ENCODE measurements around the gene ECE2. TPM values are rescaled to one million over a fixed set of nuclear protein-coding genes. Genes with fewer than 3 reads are reported as not detected.

The ECE2 gene
- total and polyA plus RNA-seq, 2 experiments from 2014 or later: not detected

DNA sequence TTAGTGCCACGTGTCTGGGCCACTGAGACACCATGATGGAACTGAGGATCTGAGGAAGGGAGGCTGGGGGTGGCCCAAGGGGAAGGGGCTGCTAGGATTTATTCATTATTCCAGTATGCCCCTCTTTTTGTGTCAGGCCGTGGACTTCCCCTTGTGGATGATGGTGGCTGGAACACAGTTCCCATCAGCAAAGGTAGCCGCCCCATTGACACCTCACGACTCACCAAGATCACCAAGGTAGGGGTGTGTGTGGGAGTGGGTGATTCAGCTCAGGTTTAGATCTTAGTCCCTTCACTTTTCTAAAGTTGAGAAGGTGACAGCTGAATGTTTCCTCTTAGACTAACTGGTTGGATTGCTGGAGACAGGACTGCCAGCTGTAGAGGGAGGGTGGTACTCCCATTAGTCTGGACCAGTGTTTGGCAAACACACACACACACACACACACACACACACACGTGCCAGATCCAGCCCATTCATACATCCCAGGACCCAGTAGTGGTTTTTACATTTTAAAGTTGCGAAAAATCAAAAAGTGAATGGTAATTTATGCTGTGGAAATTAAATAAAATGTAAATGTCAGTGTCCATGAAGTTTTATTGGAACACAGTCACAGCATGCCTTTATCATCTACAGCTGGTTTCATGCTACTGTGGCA lies 50.0 kb downstream of the ECE2 start:
- DNase-seq (ENCODE audit: low read depth in 1 of 2, low spot score in 1 of 2): no peak
- Histone ChIP-seq H3K4me3 (no peak overlapping the region), H3K4me1 (ENCODE audit: low read depth) (no peaks in the 10 kb centered on the region), H3K36me3 (peaks cover 97% of the 10 kb centered on the region), H3K9me3 (ENCODE audit: low read depth) (no peaks in the 10 kb centered on the region), H3K27me3 (no peaks in the 10 kb centered on the region), H3K27ac (no peak overlapping the region)
- TF ChIP-seq, protein P1, sequence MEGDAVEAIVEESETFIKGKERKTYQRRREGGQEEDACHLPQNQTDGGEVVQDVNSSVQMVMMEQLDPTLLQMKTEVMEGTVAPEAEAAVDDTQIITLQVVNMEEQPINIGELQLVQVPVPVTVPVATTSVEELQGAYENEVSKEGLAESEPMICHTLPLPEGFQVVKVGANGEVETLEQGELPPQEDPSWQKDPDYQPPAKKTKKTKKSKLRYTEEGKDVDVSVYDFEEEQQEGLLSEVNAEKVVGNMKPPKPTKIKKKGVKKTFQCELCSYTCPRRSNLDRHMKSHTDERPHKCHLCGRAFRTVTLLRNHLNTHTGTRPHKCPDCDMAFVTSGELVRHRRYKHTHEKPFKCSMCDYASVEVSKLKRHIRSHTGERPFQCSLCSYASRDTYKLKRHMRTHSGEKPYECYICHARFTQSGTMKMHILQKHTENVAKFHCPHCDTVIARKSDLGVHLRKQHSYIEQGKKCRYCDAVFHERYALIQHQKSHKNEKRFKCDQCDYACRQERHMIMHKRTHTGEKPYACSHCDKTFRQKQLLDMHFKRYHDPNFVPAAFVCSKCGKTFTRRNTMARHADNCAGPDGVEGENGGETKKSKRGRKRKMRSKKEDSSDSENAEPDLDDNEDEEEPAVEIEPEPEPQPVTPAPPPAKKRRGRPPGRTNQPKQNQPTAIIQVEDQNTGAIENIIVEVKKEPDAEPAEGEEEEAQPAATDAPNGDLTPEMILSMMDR (IDR thresholded peaks at IDR 0.05; ENCODE audit: low read depth, low read length): no peak

DNA sequence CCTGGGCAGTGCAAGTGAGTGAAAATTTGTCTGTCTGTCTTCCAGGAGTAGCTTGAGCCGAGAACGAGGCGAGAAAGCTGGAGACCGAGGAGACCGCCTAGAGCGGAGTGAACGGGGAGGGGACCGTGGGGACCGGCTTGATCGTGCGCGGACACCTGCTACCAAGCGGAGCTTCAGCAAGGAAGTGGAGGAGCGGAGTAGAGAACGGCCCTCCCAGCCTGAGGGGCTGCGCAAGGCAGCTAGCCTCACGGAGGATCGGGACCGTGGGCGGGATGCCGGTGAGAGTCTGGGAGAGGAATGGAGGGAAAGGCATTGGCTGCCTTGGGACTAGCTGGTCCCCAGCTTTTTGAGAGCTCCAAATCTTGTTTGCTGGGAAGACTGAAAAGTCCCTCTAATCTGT lies 51.3 kb downstream of the ECE2 start:
- TF ChIP-seq, protein P1 (IDR thresholded peaks at IDR 0.05; ENCODE audit: low read depth, low read length): no peak
- Histone ChIP-seq H3K27me3 (no peaks in the 10 kb centered on the region), H3K4me3 (no peak overlapping the region), H3K4me1 (ENCODE audit: low read depth) (no peaks in the 10 kb centered on the region), H3K9me3 (ENCODE audit: low read depth) (no peaks in the 10 kb centered on the region), H3K27ac (no peak overlapping the region), H3K36me3 (peaks cover 96% of the 10 kb centered on the region)
- no peak for DNase-seq (ENCODE audit: low read depth in 1 of 2, low spot score in 1 of 2)

DNA sequence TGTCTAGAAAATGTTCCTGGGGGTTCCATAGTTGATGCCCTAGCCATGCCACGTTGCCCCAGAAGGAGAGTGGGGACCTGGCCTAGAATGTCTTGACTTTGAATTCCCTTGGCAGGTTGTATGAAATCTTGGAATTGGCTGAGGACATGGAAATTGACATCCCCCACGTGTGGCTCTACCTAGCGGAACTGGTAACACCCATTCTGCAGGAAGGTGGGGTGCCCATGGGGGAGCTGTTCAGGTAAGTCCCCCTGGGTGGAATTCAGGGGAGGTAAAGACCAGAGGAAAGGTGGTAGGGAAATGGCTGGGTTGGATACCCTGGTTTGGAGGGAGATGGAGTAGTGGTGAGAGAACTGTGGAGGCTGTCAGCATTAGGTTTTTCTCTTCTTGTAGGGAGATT lies 52.7 kb downstream of the ECE2 start:
- TF ChIP-seq, protein P1 (IDR thresholded peaks at IDR 0.05; ENCODE audit: low read depth, low read length): no peak
- Histone ChIP-seq H3K4me3 (no peak overlapping the region), H3K9me3 (ENCODE audit: low read depth) (no peaks in the 10 kb centered on the region), H3K36me3 (peaks cover 92% of the 10 kb centered on the region), H3K27me3 (no peaks in the 10 kb centered on the region), H3K4me1 (ENCODE audit: low read depth) (no peaks in the 10 kb centered on the region), H3K27ac (no peak overlapping the region)
- DNase-seq (ENCODE audit: low read depth in 1 of 2, low spot score in 1 of 2): no peak

DNA sequence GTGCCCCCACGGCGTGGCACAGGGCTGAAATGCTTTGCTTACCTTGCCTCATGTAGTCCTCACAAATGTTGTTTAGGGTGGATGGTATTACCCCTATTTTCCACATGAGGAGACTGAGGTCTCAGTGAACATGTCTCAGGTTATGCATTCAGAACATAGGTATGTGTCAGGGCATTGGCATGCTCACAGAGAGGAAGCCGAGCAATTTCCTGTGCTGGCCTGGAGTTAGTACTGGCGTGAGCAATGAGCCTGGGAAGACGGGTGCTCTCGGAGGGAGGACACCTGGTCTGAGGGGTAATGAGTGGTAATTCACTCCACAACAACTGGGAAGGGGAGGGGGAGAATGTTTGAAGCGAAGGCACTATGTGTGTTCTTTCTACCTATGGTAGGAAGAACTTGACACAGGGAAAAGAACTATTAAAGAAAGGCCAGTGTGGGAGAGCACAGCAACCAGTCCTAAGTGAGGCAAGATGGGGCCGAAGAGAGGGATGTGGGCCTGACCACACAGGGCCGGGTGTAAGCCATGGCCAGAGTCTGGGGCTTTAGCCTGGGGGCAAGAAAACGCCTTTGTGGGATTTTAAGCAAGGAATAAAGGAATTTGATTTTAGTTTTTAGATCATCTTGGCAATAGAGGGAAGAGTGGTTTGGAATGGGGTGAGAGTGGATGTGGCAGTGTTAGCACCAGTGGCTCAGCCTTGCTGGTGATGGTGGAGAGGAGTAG lies 56.7 kb downstream of the ECE2 start:
- Histone ChIP-seq H3K36me3 (peaks cover 65% of the 10 kb centered on the region), H3K9me3 (ENCODE audit: low read depth) (no peaks in the 10 kb centered on the region), H3K27ac (peak overlapping the region; percentile 50), H3K4me1 (ENCODE audit: low read depth) (no peaks in the 10 kb centered on the region), H3K27me3 (no peaks in the 10 kb centered on the region), H3K4me3 (no peak overlapping the region)
- TF ChIP-seq, protein P1 (IDR thresholded peaks at IDR 0.05; ENCODE audit: low read depth, low read length): no peak
- DNase-seq (ENCODE audit: low read depth in 1 of 2, low spot score in 1 of 2): peak in 1 of 2 donors; percentile 87

DNA sequence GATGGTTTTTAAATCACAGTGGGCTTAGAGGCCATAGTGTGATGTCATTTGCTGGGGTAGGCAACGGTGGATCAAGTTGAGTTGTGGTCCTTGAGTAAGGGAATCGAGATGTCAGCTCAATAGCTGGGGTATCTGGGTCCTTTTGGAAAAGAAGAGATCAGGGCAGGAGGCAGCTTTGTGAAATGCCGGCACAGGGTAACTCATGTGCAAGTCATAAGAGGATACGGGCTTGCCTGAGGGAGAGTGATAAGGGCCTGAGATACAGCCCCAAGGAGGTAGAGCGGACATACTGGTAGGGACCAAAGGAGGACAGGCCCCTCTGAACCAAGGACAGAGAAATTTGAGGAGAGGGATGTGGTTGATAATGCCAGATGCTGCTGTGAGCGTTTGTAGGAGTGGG lies 57.4 kb downstream of the ECE2 start:
- TF ChIP-seq, protein P1 (IDR thresholded peaks at IDR 0.05; ENCODE audit: low read depth, low read length): no peak
- no peak for DNase-seq (ENCODE audit: low read depth in 1 of 2, low spot score in 1 of 2)
- H3K27me3 ChIP-seq: no peaks in the 10 kb centered on the region
- peak overlapping the region; percentile 12 for H3K27ac ChIP-seq
- no peak overlapping the region for H3K4me3 ChIP-seq
- H3K36me3 ChIP-seq: peaks cover 58% of the 10 kb centered on the region
- no peaks in the 10 kb centered on the region for H3K4me1 ChIP-seq (ENCODE audit: low read depth)
- no peaks in the 10 kb centered on the region for H3K9me3 ChIP-seq (ENCODE audit: low read depth)

All from cardiac muscle cell (in vitro differentiated cells and primary cell).